GM21526 (cell line): Measurements from ENCODE around the gene SCAMP2.

ENCODE experiments used
- ATAC-seq: cut with Tn5 transposase; IDR thresholded peaks from one replicate; pipeline ENCODE4 v1.9.1; 2021; ENCODE audit warnings: moderate library complexity; ENCODE audit not compliant: unreplicated experiment, low FRiP score

Gene SCAMP2

DNA sequence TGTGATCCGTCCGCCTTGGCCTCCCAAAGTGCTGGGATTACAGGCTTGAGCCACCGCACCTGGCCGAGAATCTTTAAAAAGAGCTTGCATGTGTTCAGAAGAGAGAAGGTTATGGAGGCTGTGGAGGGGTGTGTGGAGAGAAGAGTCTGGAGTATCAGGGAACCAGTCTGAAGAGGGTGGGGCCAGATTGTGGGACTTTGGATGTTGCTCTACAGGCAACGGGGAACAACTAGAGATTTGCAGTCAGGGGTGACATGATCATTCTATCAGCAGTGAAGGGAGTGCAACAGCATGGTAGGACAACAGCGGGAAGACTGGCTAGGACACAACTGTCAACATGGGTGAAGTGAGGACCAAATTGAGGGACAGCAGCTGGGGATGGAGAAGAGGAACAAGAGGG is 8.9 kb downstream of the SCAMP2 start:
- no peak for ATAC-seq

DNA sequence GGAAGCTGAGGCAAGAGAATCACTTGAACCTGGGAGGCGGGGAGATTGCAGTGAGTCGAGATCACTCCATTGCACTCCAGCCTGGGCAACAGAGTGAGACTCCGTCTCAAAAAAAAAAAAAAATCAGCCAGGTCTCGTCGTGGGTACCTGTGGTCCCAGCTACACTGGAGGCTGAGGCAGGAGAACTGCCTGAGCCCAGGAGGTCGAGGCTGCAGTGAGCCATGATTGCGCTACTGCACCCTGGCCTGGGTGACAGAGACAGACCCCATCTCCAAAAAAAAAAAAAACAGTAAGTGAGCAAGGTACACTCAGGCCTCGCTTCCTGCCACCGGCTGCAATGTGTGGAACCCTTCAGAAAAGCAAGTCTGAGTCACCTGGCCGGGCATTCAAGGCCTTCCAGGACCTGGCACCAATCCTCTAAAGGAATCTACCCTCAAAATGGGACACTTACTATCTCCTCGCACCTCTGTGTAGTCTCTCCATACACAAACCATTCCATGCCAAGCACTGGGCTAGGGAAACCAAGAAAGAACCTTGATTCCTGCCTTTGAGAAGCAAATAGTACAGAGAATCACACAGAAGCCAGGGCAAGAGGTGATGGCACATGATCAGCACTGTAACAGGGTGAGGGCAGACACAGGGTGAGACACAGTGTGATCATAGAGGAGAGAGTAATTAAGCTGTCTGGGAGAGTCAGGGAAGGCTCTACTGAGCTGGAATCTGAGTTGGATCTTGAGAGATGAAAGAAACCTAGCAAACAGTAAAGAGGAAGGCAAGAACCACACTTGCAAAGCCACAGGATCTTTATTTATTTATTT is 9.7 kb downstream of the SCAMP2 start:
- ATAC-seq, result no peak

DNA sequence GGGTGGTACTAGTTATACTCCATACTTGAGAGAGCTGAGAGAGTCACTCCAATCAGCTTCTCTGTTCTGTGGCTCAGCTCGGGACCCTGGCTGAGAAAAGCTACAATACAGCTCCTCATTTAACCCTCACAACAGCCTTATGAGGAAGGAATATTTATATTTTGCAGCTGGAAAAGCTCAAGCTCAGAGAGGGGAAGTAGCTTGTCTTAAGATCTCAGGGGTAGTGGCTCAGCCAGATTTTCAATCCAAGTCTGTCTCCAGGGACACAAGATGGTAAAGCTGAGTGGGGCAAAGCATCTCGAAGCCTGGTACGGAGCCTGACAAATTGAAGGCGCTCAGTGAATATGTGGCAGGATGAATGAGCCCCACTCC is 14.8 kb downstream of the SCAMP2 start:
- no peak for ATAC-seq

DNA sequence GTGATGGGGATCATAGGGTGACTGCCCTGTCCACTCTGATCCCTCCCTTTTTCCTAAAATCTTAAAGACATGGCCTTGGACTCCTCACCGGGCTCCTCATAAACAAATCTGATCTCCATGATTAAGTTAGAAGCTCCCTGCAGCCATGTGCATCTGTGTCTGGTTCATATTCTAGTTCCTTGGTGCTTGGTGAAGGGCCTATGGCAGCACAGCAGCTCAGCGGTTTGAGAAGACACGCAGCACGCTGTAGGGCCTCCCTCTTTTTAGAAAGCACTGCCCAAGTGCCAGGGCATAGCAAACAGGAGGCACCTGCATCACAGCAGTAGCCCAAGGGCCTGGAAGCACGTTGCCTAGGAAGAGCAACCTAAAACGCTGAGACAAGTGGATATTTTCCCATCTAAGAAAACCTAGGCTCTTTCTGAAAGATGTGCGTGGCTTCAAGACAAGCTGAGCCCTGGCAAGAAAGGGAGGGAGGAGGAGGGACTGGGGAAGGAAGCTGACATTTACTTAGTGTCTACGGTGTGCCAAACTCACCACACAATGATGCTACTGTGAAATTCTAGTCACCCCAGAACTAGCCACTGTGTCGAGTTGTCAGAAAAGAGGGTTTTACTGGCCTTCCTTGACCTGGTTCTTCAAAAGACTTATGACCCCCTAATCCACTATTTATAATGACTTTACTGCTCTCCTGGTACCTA is 15.3 kb downstream of the SCAMP2 start:
- ATAC-seq, result no peak

GRCh38 chr15:74857082-74857655 is 16.0 kb downstream of the SCAMP2 start:
- no peak for ATAC-seq

DNA sequence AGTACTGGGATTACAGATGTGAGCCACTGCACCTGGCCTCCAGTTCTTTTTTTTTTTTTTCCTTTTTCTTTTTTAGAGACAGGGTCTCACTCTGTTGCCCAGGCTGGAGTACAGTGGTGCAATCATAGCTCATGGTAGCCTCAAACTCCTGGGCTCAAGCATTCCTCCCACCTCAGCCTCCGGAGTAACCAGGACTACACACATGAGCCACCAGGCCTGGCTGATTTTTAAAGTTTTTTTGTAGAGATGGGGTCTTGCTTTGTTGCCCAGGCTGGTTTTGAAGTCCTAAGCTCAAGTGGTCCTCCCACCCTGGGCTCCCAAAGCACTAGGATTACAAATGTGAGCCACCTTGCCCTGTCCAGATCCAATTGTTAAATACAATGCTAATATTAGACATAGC is 16.6 kb downstream of the SCAMP2 start:
- ATAC-seq, result no peak

GRCh38 chr15:74855857-74856256 is 17.3 kb downstream of the SCAMP2 start:
- no peak for ATAC-seq

GRCh38 chr15:74854453-74855022 is 18.6 kb downstream of the SCAMP2 start:
- ATAC-seq, result no peak

- ATAC-seq, result no peak
These were observed 21.2 kb downstream of the SCAMP2 start for GRCh38 chr15:74851960-74852359.

- no peak for ATAC-seq
These were observed 22.8 kb downstream of the SCAMP2 start for GRCh38 chr15:74850393-74850792.

DNA sequence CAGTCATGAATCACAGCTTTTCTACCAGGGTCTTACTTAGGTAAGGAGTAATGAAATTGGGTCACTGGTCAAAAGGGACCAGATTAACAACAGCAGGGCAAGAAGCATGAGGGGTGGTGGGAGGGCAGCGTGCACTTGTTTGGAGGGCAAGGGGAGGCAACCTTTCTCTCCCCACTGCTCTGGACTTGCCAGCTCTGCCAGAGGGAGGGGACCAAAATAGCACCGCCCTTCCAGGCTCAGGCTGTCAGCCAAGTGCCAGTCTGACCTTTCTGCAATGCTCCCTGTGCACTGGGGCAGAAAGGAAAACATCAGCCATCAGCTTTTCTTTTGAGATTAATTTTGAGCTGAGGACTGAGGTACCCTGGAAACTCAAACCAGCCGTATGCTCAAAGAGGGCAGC is 25.7 kb downstream of the SCAMP2 start:
- ATAC-seq, result no peak

GRCh38 chr15:74845581-74845980 is 27.6 kb downstream of the SCAMP2 start:
- ATAC-seq, result no peak

GRCh38 chr15:74845208-74845568 is 28.0 kb downstream of the SCAMP2 start:
- no peak for ATAC-seq

- no peak for ATAC-seq
These were observed 28.6 kb downstream of the SCAMP2 start for GRCh38 chr15:74844319-74845207.

DNA sequence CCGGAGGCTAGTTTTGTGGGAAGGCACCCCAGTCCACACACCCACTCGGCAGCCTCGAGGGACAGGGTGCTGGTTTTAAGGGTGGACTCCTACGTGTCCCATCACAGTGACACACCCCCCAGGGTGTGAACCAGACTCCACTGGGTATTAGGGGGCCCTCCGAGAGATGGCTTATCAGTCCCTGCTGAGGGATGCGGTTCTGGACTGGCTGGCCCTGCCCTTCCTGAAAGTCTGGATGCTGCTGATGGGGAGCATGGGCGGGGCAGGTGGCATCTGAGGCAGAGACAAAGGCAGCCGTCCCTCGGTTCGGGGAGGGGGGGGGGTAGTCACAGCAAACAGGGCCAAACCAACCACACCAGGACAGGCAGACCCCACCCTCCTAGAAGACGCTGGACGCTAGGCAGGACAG is 29.3 kb downstream of the SCAMP2 start:
- no peak for ATAC-seq

GRCh38 chr15:74843445-74843828 is 29.7 kb downstream of the SCAMP2 start:
- no peak for ATAC-seq

GRCh38 chr15:74842581-74843444 is 30.4 kb downstream of the SCAMP2 start, which contains the start of gene ULK3:
Gene ULK3 (minus strand): TSS chr15:74843156. CDS start chr15:74843105, 51 bp downstream.
- ATAC-seq, result peak; percentile 77

GRCh38 chr15:74841891-74842373 is 31.2 kb downstream of the SCAMP2 start:
- ATAC-seq, result no peak
